Caco-2 (cell line): ENCODE results near the gene LGALS8. TPM values are rescaled to one million over a fixed set of nuclear protein-coding genes. Genes with fewer than 3 reads are reported as not detected.
A peak's percentile ranks its signal among the peaks of the same experiment; 100 is the strongest.

Experiments used
- BruUV-seq: library from RNA; stranded (reverse); fragments of 400-500 nt; replicated peaks from 2 replicates; lab custom pipeline; 2021; lab: Mats Ljungman, UMichigan
- CTCF ChIA-PET: fragments of 300-600 bp; sonication (Branson Sonifier 250); formaldehyde crosslinking; loops from one replicate; lab custom pipeline; 2022; ENCODE audit warnings: antibody characterized with exemption; lab: Charles Lee
- POLR2A ChIA-PET: fragments of 300-600 bp; sonication (Branson Sonifier 250); formaldehyde crosslinking; loops from one replicate; lab custom pipeline; 2022; ENCODE audit warnings: antibody characterized with exemption; lab: Charles Lee
- DNase-seq, 2 experiments: peaks; one replicate each; pipeline versions ENCODE4 v3.0.0 to v3.0.0-alpha.2; 2020 to 2022
- H3K27me3 ChIP-seq: replicated peaks from 2 replicates; pipeline ENCODE4 v1.6.0; 2011; ENCODE audit warnings: low read length; ENCODE audit not compliant: control insufficient read depth, insufficient read depth
- H3K36me3 ChIP-seq: 2 replicates; pipeline ENCODE4 v1.5.1; 2011; ENCODE audit warnings: low read length; ENCODE audit not compliant: control insufficient read depth, insufficient read depth
- H3K4me1 ChIP-seq: fragments of 250-450 bp; sonication (Bioruptor Pico); 2 replicates; pipeline ENCODE4 v1.5.1; 2020; ENCODE audit warnings: mild to moderate bottlenecking
- H3K4me3 ChIP-seq: 2 replicates; pipeline ENCODE4 v1.5.1; 2011; ENCODE audit warnings: low read depth, mild to moderate bottlenecking, control low read depth, low read length
- H3K9me3 ChIP-seq: fragments of 250-450 bp; sonication (Bioruptor Pico); 2 replicates; pipeline ENCODE4 v1.5.1; 2020; ENCODE audit warnings: mild to moderate bottlenecking, moderate library complexity
- H3K27ac Mint-ChIP-seq: one replicate; pipeline ENCODE4 v1.8.0; 2022; ENCODE audit warnings: mixed read lengths; ENCODE audit not compliant: unreplicated experiment
- H3K27me3 Mint-ChIP-seq: one replicate; pipeline ENCODE4 v1.8.0; 2022; ENCODE audit warnings: mixed read lengths; ENCODE audit not compliant: insufficient read depth, unreplicated experiment
- H3K36me3 Mint-ChIP-seq: one replicate; pipeline ENCODE4 v1.8.0; 2022; ENCODE audit warnings: mild to moderate bottlenecking, mixed read lengths; ENCODE audit not compliant: insufficient read depth, unreplicated experiment
- H3K4me1 Mint-ChIP-seq: one replicate; pipeline ENCODE4 v1.8.0; 2022; ENCODE audit warnings: low read depth, mixed read lengths; ENCODE audit not compliant: unreplicated experiment
- H3K4me3 Mint-ChIP-seq: one replicate; pipeline ENCODE4 v1.8.0; 2022; ENCODE audit warnings: mild to moderate bottlenecking, moderate library complexity, mixed read lengths; ENCODE audit not compliant: unreplicated experiment
- H3K9me3 Mint-ChIP-seq: one replicate; pipeline ENCODE4 v1.8.0; 2022; ENCODE audit warnings: mixed read lengths; ENCODE audit not compliant: unreplicated experiment
- CTCF ChIP-seq, 2 experiments: fragments of 200-600 bp in 1 of 2; IDR thresholded peaks; 1 replicate in 1 of 2; 2 replicates in 1 of 2; pipeline versions ENCODE4 v1.5.1 to v1.8.0; 2011 to 2022; ENCODE audit warnings: antibody characterized with exemption in 1 of 2, control low read depth in 1 of 2, inconsistent platforms in 1 of 2, low read depth in 1 of 2, low read length in 1 of 2, mild to moderate bottlenecking in 1 of 2, moderate library complexity in 1 of 2; ENCODE audit not compliant: insufficient read depth in 1 of 2, severe bottlenecking in 1 of 2, unreplicated experiment in 1 of 2
- intact Hi-C: fragments of 100-400 bp; cut with micrococcal nuclease; formaldehyde crosslinking; loops from one replicate; pipeline ENCODE4 v1.10.0; 2022; ENCODE audit not compliant: unreplicated experiment
- total RNA-seq: library from RNA; stranded (reverse); gene quantifications from 2 replicates; pipeline ENCODE4 v1.2.3, GENCODE V29; 2022

Gene LGALS8
- total RNA-seq, 1 experiment from 2014 or later: 72.3 TPM

- Mint-ChIP-seq H3K4me3 (no peak overlapping the region), H3K9me3 (no peaks in the 10 kb centered on the region), H3K27me3 (no peaks in the 10 kb centered on the region), H3K27ac (peak overlapping the region; percentile 34), H3K36me3 (peaks cover 14% of the 10 kb centered on the region), H3K4me1 (peaks cover 49% of the 10 kb centered on the region)
- TF ChIP-seq CTCF (IDR thresholded peaks at IDR 0.05; ENCODE audit: insufficient read depth in 1 of 2, low read depth in 1 of 2, low read length in 1 of 2, severe bottlenecking in 1 of 2, unreplicated experiment in 1 of 2): peak; percentile 42 to 51
- Histone ChIP-seq H3K9me3 (no peaks in the 10 kb centered on the region), H3K36me3 (no peaks in the 10 kb centered on the region), H3K4me3 (no peak overlapping the region), H3K4me1 (peaks cover 53% of the 10 kb centered on the region), H3K27me3 (no peaks in the 10 kb centered on the region)
- ChIA-PET CTCF (interaction anchor here (0.6 to 0.8 kb wide), 3 partner anchors 13 to 94 kb away, joined by 3 read pairs; no protein-coding TSS in a partner anchor), POLR2A (interaction anchor here (0.5 kb wide), 1 partner anchor 31 kb away, joined by 3 read pairs; no protein-coding TSS in a partner anchor)
- intact Hi-C loops: loop anchor here (1.0 to 5.0 kb wide), 4 partner anchors 33 to 381 kb away; partner anchors contain the start of gene LGALS8
- no TSS peak for BruUV-seq
- DNase-seq: peak in 1 of 2 experiments; percentile 37
These were observed 33.9 kb upstream of the LGALS8 start for GRCh38 chr1:236489710-236490377.

GRCh38 chr1:236491469-236492136 lies 32.2 kb upstream of the LGALS8 start:
- Histone ChIP-seq H3K4me3 (no peak overlapping the region), H3K9me3 (no peaks in the 10 kb centered on the region), H3K27me3 (no peaks in the 10 kb centered on the region), H3K36me3 (no peaks in the 10 kb centered on the region), H3K4me1 (peaks cover 58% of the 10 kb centered on the region)
- POLR2A ChIA-PET: interaction anchor here (0.7 kb wide), 1 partner anchor 27 kb away, joined by 3 read pairs; no protein-coding TSS in a partner anchor
- H3K9me3 Mint-ChIP-seq: no peaks in the 10 kb centered on the region
- no TSS peak for BruUV-seq
- peak overlapping the region; percentile 3 for H3K4me3 Mint-ChIP-seq
- intact Hi-C loops: loop anchor here (5.0 kb wide), 1 partner anchor 49 kb away; no protein-coding TSS in a partner anchor
- no peak for TF ChIP-seq CTCF (IDR thresholded peaks at IDR 0.05; ENCODE audit: insufficient read depth in 1 of 2, low read depth in 1 of 2, low read length in 1 of 2, severe bottlenecking in 1 of 2, unreplicated experiment in 1 of 2)
- H3K36me3 Mint-ChIP-seq: peaks cover 14% of the 10 kb centered on the region
- peaks cover 65% of the 10 kb centered on the region for H3K4me1 Mint-ChIP-seq
- H3K27me3 Mint-ChIP-seq: no peaks in the 10 kb centered on the region
- no peak for DNase-seq
- CTCF ChIA-PET: no interaction called here
- peak overlapping the region; percentile 74 for H3K27ac Mint-ChIP-seq

- no peaks in the 10 kb centered on the region for H3K9me3 Mint-ChIP-seq
- no peaks in the 10 kb centered on the region for H3K27me3 Mint-ChIP-seq
- peaks cover 58% of the 10 kb centered on the region for H3K4me1 ChIP-seq
- POLR2A ChIA-PET: no interaction called here
- peak overlapping the region; percentile 74 for H3K27ac Mint-ChIP-seq
- DNase-seq: no peak
- H3K4me1 Mint-ChIP-seq: peaks cover 67% of the 10 kb centered on the region
- CTCF ChIA-PET: interaction anchor here (0.6 kb wide), 1 partner anchor 188 kb away, joined by 5 read pairs; no protein-coding TSS in a partner anchor
- no peak for TF ChIP-seq CTCF (IDR thresholded peaks at IDR 0.05; ENCODE audit: insufficient read depth in 1 of 2, low read depth in 1 of 2, low read length in 1 of 2, severe bottlenecking in 1 of 2, unreplicated experiment in 1 of 2)
- H3K9me3 ChIP-seq: no peaks in the 10 kb centered on the region
- H3K36me3 Mint-ChIP-seq: peaks cover 14% of the 10 kb centered on the region
- no peak overlapping the region for H3K4me3 ChIP-seq
- H3K27me3 ChIP-seq: no peaks in the 10 kb centered on the region
- H3K4me3 Mint-ChIP-seq: no peak overlapping the region
- no TSS peak for BruUV-seq
- H3K36me3 ChIP-seq: no peaks in the 10 kb centered on the region
- intact Hi-C loops: loop anchor here (5.0 kb wide), 1 partner anchor 50 kb away; no protein-coding TSS in a partner anchor
These were observed 31.4 kb upstream of the LGALS8 start for GRCh38 chr1:236492378-236492777.
